Immature natural killer cell (primary cell): ENCODE data around the gene LAMB2. TPM values are rescaled to one million over a fixed set of nuclear protein-coding genes. Genes with fewer than 3 reads are reported as not detected.

Experiments used
- DNase-seq, 3 donors: peaks; one replicate each; pipeline ENCODE4 v3.0.0; 2022; ENCODE audit warnings: mixed read lengths in 1 of 3
- H3K27ac Mint-ChIP-seq, 6 donors: one replicate each; pipeline ENCODE4 v1.8.0; 2020; ENCODE audit warnings: mixed read lengths in 6 of 6, mild to moderate bottlenecking in 5 of 6, inconsistent platforms in 4 of 6, moderate library complexity in 3 of 6
- H3K27me3 Mint-ChIP-seq, 3 donors: one replicate each; pipeline ENCODE4 v1.8.0; 2020 to 2021; ENCODE audit warnings: low read depth in 3 of 3, mild to moderate bottlenecking in 3 of 3, mixed read lengths in 3 of 3, moderate library complexity in 3 of 3, inconsistent platforms in 1 of 3
- H3K36me3 Mint-ChIP-seq, 3 donors: one replicate each; pipeline ENCODE4 v1.8.0; 2020; ENCODE audit warnings: mixed read lengths in 3 of 3, inconsistent platforms in 2 of 3, mild to moderate bottlenecking in 2 of 3
- H3K4me1 Mint-ChIP-seq, 2 donors: one replicate each; pipeline ENCODE4 v1.8.0; 2020; ENCODE audit warnings: inconsistent platforms in 2 of 2, mild to moderate bottlenecking in 2 of 2, mixed read lengths in 2 of 2, moderate library complexity in 1 of 2
- H3K4me3 Mint-ChIP-seq, 5 donors: one replicate each; pipeline ENCODE4 v1.8.0; 2020; ENCODE audit warnings: mild to moderate bottlenecking in 5 of 5, mixed read lengths in 5 of 5, inconsistent platforms in 3 of 5, moderate library complexity in 3 of 5
- H3K9me3 Mint-ChIP-seq, 6 donors: one replicate each; pipeline ENCODE4 v1.8.0; 2020; ENCODE audit warnings: mild to moderate bottlenecking in 6 of 6, mixed read lengths in 6 of 6, inconsistent platforms in 4 of 6, moderate library complexity in 3 of 6
- polyA plus RNA-seq, 3 donors: library from polyadenylated mRNA; unstranded; fragments of 300-500 nt; fragmentation: Illumina TruSeq; gene quantifications; one replicate each; pipeline ENCODE4 v1.2.3, GENCODE V29; 2021

The LAMB2 gene
- polyA plus RNA-seq, 3 donors from 2014 or later = not detected

DNA sequence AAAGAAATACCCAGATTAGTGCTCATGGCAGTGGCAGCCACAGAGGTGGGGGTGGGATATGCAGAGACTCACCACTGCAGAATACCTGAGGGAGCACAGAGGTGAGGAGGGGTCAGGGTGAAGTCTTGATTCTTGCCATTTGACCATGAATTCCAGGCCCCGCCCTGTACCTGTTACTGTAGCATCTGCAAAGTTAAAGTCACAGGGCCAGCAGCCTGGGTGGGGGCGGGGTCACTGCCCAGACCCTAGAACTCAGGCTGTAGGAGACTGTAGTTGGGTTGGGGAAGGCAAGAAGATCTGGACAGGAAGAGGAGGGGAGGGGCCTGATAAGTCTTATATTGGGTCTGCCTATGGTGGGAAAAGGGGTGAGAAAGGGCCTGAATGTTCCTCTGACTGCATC lies 18.8 kb upstream of the LAMB2 start:
- Mint-ChIP-seq H3K27ac (no peak overlapping the region), H3K27me3 (peaks cover 0 to 2% (median 1%) of the 10 kb centered on the region in 3 donors), H3K36me3 (no peaks in the 10 kb centered on the region), H3K4me3 (no peak overlapping the region), H3K9me3 (no peaks in the 10 kb centered on the region), H3K4me1 (no peaks in the 10 kb centered on the region)
- no peak for DNase-seq

DNA sequence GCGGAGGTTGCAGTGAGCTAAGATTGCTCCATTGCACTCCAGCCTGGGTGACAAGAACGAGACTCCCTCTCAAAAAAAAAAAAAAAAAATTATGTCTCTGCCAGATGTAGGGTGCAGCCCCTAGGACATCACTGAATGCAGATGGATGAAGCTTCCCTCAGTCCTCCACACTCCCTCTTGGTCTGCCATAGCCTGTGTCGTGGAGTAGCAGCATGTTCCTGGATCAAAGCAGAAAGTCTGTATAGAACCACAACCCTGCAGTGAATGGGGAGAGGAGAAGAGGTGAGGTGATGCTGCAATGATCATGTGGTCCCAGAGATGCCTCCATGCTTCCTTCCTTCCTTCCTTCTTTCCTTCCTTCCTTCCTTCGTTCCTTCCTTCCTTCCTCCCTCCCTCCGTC lies 15.3 kb upstream of the LAMB2 start:
- Mint-ChIP-seq H3K9me3 (no peaks in the 10 kb centered on the region), H3K27ac (peak overlapping the region in 1 of 6 donors; percentile 37), H3K36me3 (no peaks in the 10 kb centered on the region), H3K27me3 (peaks cover 0 to 2% (median 1%) of the 10 kb centered on the region in 3 donors), H3K4me1 (no peaks in the 10 kb centered on the region), H3K4me3 (no peak overlapping the region)
- no peak for DNase-seq

DNA sequence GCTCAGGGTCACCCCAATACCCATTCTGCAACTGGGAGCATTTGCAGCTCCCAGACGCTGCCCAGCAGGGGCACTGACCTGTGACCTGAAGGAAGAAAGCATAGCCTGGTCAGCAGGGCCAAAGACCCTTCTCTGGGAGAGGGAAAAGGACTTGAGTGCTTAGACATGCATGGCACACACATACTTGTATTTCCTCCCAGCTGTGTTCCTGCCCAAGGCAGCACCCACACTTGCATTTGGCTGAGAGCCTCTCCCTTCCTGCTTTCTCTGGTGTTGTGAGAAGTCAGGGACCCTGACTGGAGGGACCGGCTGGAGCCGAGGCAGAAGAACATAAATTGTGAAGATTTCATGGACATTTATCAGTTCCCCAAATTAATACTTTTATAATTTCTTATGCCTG lies 7.2 kb upstream of the LAMB2 start:
- no peak overlapping the region for H3K27ac Mint-ChIP-seq
- no peaks in the 10 kb centered on the region for H3K4me1 Mint-ChIP-seq
- DNase-seq = no peak
- H3K4me3 Mint-ChIP-seq = no peak overlapping the region
- no peaks in the 10 kb centered on the region for H3K36me3 Mint-ChIP-seq
- H3K9me3 Mint-ChIP-seq = peaks cover 2 to 5% (median 4%) of the 10 kb centered on the region in 6 donors
- H3K27me3 Mint-ChIP-seq = peaks cover 1 to 8% (median 3%) of the 10 kb centered on the region in 3 donors

DNA sequence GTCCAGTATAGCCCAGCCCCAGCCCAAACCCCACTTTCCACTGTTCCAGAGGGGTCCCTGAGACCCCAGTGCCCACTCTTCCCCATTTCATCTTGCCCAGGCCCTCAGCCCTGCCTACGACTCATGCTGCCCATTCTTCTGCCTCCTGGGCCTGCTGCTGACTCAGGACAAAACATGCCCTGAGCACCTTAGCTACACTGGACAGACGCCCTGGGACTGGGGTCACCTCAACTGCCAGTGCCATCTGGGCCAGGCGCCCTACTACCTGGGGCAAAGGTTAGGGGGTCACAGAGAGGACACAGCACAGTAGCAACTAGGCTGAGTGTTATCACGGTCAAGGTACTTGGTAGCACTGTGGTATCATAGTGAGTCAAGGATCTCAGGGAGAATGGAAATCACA lies 2.6 kb upstream of the LAMB2 start:
- no peak overlapping the region for H3K4me3 Mint-ChIP-seq
- H3K9me3 Mint-ChIP-seq = peaks cover 0 to 1% (median 0%) of the 10 kb centered on the region in 6 donors
- no peak overlapping the region for H3K27ac Mint-ChIP-seq
- H3K36me3 Mint-ChIP-seq = no peaks in the 10 kb centered on the region
- H3K4me1 Mint-ChIP-seq = no peaks in the 10 kb centered on the region
- DNase-seq = no peak
- H3K27me3 Mint-ChIP-seq = peaks cover 1 to 15% (median 7%) of the 10 kb centered on the region in 3 donors

DNA sequence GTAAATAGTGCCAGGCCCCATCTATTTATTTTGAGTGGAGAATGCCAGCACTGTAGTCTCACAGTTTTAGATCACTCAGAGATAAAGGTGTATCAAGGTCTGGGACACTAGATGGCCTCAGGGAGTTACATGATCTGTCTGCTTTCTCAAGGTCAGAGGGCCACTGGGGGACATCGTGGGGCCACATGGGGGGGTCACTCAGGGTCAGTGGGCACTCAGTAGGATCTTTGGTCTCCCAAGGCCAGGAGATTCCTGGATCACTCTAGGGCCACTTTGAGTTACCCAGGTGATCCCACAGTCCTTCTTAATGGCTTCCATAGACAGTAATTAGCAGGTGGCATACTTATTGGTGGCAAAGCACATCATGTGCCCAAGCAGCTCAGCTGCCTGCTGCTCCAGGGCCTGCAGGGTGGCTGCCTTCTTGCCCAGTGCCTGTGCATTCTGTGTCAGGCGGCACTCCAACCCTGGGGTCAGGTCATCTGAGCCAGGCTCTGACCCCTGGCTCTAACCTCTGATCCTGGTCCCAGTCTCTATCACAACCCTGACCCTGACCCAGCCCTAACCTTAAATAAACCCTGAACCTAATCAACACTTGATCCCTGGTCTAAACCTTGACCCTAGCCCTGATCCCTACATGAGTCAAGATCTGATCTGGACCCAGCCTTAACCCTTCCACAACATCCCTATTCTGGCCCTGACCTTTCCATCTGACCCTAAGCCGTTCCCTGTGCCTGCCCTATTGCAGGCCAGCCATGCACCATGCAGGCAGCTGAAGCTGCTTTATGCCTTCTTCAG lies 1.8 kb upstream of the LAMB2 start:
- Mint-ChIP-seq H3K9me3 (peaks cover 0 to 1% (median 0%) of the 10 kb centered on the region in 6 donors), H3K36me3 (no peaks in the 10 kb centered on the region), H3K27me3 (peaks cover 1 to 12% (median 4%) of the 10 kb centered on the region in 3 donors), H3K27ac (no peak overlapping the region), H3K4me3 (no peak overlapping the region), H3K4me1 (no peaks in the 10 kb centered on the region)
- DNase-seq = no peak

DNA sequence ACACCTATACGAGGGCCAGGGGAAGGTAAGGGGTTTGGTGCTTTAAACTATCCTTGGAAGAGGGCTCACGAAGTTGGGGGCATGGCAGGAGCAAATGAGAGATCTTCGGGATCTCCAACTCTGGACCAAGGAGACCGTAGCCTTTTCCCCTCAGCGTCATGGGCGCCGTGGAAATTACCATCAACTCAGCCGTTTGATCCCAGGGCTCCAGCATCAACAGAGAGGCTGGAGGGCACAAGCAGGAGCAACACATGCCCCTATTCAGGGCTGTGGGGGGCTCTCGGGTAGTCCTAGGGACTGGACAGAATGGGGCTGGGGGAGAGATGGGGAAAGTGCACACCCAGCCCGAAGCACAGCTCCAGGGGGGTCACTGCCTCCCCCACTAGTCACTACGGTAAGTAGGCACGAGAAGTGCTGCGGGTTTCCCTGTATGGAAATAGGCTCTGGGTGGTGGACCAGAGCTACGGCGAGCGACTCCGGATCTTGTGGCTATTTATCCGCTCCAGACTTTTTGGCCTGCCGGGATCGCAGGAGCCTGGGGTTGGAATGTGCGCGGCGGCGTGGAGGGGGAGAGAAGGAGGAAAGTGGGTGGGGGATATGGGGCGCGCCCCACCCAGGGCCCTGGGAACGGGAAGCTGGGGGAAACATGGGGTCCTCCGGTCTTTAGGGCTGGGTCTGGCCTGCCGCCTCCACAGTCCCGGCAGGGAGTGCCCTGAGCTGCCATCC lies 539 bp upstream of the LAMB2 start:
- H3K27ac Mint-ChIP-seq = no peak overlapping the region
- no peaks in the 10 kb centered on the region for H3K4me1 Mint-ChIP-seq
- peaks cover 0 to 1% (median 0%) of the 10 kb centered on the region in 6 donors for H3K9me3 Mint-ChIP-seq
- no peak overlapping the region for H3K4me3 Mint-ChIP-seq
- no peak for DNase-seq
- H3K27me3 Mint-ChIP-seq = peaks cover 1 to 12% (median 4%) of the 10 kb centered on the region in 3 donors
- H3K36me3 Mint-ChIP-seq = no peaks in the 10 kb centered on the region

DNA sequence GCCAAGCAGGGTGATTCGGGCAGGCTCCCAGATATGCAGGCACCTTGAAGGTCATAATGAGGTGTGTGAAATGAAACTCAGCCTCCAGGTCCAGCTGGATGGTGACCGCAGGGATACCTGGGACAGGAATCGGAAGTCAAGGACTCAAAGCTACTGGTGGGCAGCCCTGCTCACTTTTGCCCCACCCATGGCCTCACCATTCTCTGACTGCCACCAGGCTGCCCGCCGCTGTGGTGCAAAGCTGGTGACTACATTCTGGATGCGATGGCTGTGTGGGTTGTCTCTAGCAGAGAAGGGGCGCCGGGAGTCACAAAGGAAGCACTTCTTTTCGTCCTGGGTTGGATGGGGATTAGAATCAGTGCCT lies 795 bp downstream of the LAMB2 start:
- no peaks in the 10 kb centered on the region for H3K36me3 Mint-ChIP-seq
- H3K9me3 Mint-ChIP-seq = peaks cover 0 to 1% (median 0%) of the 10 kb centered on the region in 6 donors
- H3K4me3 Mint-ChIP-seq = no peak overlapping the region
- H3K27me3 Mint-ChIP-seq = peaks cover 1 to 9% (median 7%) of the 10 kb centered on the region in 3 donors
- DNase-seq = no peak
- no peak overlapping the region for H3K27ac Mint-ChIP-seq
- H3K4me1 Mint-ChIP-seq = no peaks in the 10 kb centered on the region

DNA sequence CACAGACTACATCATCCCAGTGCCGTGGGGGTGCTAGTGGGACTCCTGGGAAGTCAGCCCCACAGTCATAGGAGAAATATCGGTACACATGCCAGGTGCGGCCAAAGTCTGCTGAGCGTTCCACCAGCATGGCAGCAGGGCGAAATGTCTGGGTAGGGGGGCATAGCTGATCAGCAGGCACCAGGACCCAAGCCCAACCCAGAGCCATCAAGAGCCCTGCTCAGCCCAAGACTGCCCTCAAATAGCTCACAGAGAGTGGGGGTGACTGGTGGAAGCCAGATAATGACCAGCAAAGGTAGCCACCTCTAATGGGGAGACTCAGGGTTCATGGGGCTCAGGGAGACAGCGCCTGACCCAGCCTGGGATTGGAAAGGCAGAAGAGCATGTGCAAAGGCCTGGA lies 1.3 kb downstream of the LAMB2 start:
- Mint-ChIP-seq H3K4me1 (no peaks in the 10 kb centered on the region), H3K9me3 (peaks cover 0 to 1% (median 0%) of the 10 kb centered on the region in 6 donors), H3K27ac (no peak overlapping the region), H3K27me3 (peaks cover 1 to 11% (median 7%) of the 10 kb centered on the region in 3 donors), H3K36me3 (no peaks in the 10 kb centered on the region), H3K4me3 (no peak overlapping the region)
- DNase-seq = no peak

DNA sequence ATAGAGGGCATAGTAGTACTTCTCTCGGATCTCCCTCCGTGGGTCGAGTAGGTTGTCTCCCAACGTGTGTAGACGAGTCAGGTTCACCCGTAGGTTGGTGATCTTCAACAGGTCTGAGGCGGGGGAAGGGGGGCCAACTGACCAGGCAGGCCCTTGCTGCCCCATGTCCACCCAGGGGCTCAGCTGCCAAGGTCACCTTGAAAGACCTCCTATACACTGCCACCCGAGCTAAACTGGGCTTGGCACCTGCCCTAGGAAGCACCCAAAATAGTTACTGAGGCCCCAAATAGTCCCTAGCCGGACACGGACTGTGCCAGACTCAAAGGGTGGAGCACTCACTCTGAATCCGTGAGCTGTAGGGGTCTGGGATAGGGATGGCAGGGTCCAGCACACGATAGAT lies 1.8 kb downstream of the LAMB2 start:
- H3K27me3 Mint-ChIP-seq = peaks cover 1 to 11% (median 7%) of the 10 kb centered on the region in 3 donors
- no peak for DNase-seq
- no peak overlapping the region for H3K4me3 Mint-ChIP-seq
- no peak overlapping the region for H3K27ac Mint-ChIP-seq
- H3K9me3 Mint-ChIP-seq = peaks cover 0 to 1% (median 0%) of the 10 kb centered on the region in 6 donors
- no peaks in the 10 kb centered on the region for H3K4me1 Mint-ChIP-seq
- no peaks in the 10 kb centered on the region for H3K36me3 Mint-ChIP-seq

DNA sequence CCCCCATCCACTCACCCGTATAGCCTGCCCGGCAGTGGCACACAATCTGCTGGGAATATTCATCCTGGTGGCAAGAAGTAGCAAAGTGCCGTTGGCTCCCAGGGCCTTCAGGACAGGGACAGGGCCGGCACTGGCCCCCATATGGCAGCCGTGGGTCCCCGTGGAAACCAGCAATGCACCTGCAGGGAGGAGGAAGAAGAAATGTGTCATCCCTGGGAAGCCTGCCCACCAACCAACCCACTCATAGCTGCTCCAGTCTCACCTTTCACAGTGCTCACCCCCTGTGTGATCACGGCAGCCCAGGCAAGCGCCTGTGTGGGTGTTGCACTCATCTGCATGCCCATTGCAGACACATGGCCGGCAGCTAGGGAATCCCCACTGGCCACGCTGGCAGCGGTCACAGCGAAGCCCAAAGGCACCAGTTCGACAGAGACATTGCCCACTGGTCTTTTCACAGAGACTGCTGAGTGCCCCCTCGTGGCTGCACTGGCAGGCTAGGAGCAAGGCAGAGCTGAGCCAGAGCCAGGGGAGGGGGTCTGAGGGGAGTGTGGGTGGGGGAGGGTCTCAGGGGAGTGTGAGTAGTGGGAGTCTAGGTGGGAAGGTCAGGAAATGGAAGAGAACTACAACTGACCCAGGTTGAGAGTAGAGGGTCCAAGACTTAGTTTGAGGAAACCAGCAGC lies 7.7 kb downstream of the LAMB2 start:
- H3K4me3 Mint-ChIP-seq = no peak overlapping the region
- peak overlapping the region in 2 of 6 donors; percentile 17 to 29 for H3K27ac Mint-ChIP-seq

DNA sequence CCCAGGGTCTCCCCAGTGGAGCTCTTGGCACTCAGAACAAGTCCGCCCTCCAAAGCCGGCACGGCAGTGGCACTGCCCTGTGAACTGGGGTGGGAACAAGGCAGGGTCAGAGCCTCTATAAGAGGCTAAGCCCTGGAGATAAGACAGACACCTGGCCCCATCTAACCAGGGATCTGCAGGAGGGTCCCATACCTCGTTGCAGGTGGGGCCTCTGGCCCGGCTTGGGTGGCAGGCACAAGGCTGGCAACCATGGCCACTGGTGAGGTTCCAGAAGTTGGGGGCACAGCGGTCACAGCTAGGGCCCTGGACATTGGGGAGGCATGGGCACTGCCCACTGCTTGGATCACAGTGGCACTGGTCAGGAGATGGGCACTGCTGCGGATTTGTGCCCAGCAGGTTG lies 8.6 kb downstream of the LAMB2 start:
- Mint-ChIP-seq H3K4me3 (no peak overlapping the region), H3K4me1 (peaks cover 12 to 18% of the 10 kb centered on the region in 2 donors), H3K27ac (no peak overlapping the region), H3K27me3 (peaks cover 5 to 8% (median 7%) of the 10 kb centered on the region in 3 donors), H3K36me3 (no peaks in the 10 kb centered on the region), H3K9me3 (no peaks in the 10 kb centered on the region)
- DNase-seq = no peak

More for the DNA sequence above, 7.7 kb downstream of the LAMB2 start:
- Mint-ChIP-seq H3K9me3 (no peaks in the 10 kb centered on the region), H3K4me1 (peaks cover 4 to 9% of the 10 kb centered on the region in 2 donors), H3K36me3 (no peaks in the 10 kb centered on the region), H3K27me3 (peaks cover 3 to 8% (median 5%) of the 10 kb centered on the region in 3 donors)
- DNase-seq = no peak

DNA sequence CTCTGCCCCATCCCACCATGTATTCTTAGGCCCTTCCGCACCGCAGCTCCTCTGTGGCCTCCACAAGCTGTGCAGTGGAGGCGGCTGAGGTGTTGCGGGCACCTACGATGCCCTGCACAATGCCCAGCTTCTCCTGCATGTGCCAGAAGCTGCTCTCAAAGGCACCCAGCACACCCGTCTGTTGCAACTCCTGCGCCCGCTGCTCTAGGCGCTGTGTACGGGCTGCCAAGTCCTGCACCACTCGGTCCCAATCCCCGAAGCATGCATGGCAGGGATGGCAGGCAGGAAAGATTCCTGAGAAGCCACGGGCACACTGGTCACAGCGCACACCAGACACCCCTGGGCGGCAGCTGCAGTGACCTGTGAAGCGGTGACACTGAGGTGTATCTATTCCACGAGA lies 9.2 kb downstream of the LAMB2 start:
- Mint-ChIP-seq H3K27ac (no peak overlapping the region), H3K27me3 (peaks cover 5 to 8% (median 7%) of the 10 kb centered on the region in 3 donors), H3K4me1 (peaks cover 15 to 23% of the 10 kb centered on the region in 2 donors), H3K36me3 (peaks cover 0 to 3% (median 0%) of the 10 kb centered on the region in 3 donors), H3K9me3 (no peaks in the 10 kb centered on the region), H3K4me3 (no peak overlapping the region)
- DNase-seq = no peak

DNA sequence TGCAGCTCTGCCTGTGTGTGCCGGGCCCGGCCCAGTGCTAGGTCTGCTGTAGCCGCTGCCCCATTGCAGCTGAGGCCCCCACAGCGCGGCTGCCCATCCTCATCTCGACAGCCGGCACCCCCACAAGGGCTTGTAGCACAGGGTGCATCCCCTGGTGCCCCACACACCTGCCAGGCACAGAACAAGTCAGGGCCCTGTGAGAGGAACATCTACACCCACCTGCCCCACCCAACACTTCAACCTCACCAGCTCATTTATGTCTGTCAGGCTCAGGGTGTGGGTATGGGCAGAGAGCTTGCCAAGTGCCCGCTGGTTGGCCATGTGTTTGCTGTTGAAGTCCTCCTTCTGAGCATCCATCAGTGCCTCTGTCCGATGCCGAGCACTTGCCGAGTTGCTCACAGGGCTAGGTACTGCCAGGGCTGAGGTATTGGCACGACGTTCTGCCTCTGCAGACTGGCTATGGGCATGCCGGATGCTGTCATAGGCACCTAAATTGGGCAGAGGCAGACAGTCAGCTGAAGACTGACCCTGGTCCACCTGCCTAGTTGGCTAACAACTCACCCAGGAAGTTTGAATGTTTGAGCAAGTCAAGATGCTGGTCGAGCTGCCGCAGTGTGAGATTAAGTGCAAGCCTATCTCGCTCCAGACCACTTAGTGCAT lies 9.8 kb downstream of the LAMB2 start:
- peak overlapping the region in 3 of 6 donors; percentile 28 to 58 (median 31) for H3K27ac Mint-ChIP-seq
- peaks cover 15 to 25% of the 10 kb centered on the region in 2 donors for H3K4me1 Mint-ChIP-seq
- DNase-seq = no peak
- peak overlapping the region in 1 of 5 donors; percentile 25 for H3K4me3 Mint-ChIP-seq
- H3K36me3 Mint-ChIP-seq = peaks cover 0 to 3% (median 0%) of the 10 kb centered on the region in 3 donors
- H3K27me3 Mint-ChIP-seq = peaks cover 5 to 8% (median 7%) of the 10 kb centered on the region in 3 donors
- no peaks in the 10 kb centered on the region for H3K9me3 Mint-ChIP-seq
